NCI-H1436 (cell line): ENCODE measurements around the gene GLG1.

Experiments
- DNase-seq: peaks from one replicate; lab custom pipeline; 2025; lab: John Stamatoyannopoulos, UW

Gene GLG1

GRCh38 chr16:74608944-74609343 is 2.0 kb upstream of the GLG1 start:
- DNase-seq: no peak

GRCh38 chr16:74608381-74608780 is 1.5 kb upstream of the GLG1 start:
- DNase-seq: no peak

GRCh38 chr16:74607962-74608356 is 1.0 kb upstream of the GLG1 start:
- DNase-seq: peak; percentile 8

- DNase-seq: no peak
Measured at GRCh38 chr16:74607310-74607961, 522 bp upstream of the GLG1 start.

GRCh38 chr16:74605746-74606520 is 981 bp downstream of the GLG1 start:
- DNase-seq: no peak

- no peak for DNase-seq
Measured at GRCh38 chr16:74605332-74605731, 1.6 kb downstream of the GLG1 start.

GRCh38 chr16:74603848-74604247 is 3.1 kb downstream of the GLG1 start:
- DNase-seq: no peak

- DNase-seq: no peak
Measured at GRCh38 chr16:74601126-74601871, 5.6 kb downstream of the GLG1 start.

- DNase-seq: no peak
Measured at GRCh38 chr16:74596586-74596985, 10.3 kb downstream of the GLG1 start.

GRCh38 chr16:74592847-74593246 is 14.1 kb downstream of the GLG1 start:
- no peak for DNase-seq

- no peak for DNase-seq
Measured at GRCh38 chr16:74591876-74592650, 14.9 kb downstream of the GLG1 start.

- no peak for DNase-seq
Measured at GRCh38 chr16:74586948-74587347, 20.0 kb downstream of the GLG1 start.

GRCh38 chr16:74585846-74586443 is 21.0 kb downstream of the GLG1 start:
- DNase-seq: no peak

- no peak for DNase-seq
Measured at GRCh38 chr16:74583926-74584666, 22.8 kb downstream of the GLG1 start.

- no peak for DNase-seq
Measured at GRCh38 chr16:74582970-74583369, 23.9 kb downstream of the GLG1 start.

GRCh38 chr16:74580833-74581232 is 26.1 kb downstream of the GLG1 start:
- DNase-seq: no peak

- DNase-seq: no peak
Measured at GRCh38 chr16:74578838-74579237, 28.1 kb downstream of the GLG1 start.

- DNase-seq: no peak
Measured at GRCh38 chr16:74578433-74578832, 28.5 kb downstream of the GLG1 start.

GRCh38 chr16:74577882-74578366 is 29.0 kb downstream of the GLG1 start:
- DNase-seq: no peak

- no peak for DNase-seq
Measured at GRCh38 chr16:74575807-74576643, 30.9 kb downstream of the GLG1 start.
